NCI-H2171 (cell line): ENCODE measurements around the gene PAPOLG.
"Not testable (repeated sequence)": the region's sequence is repeated elsewhere in the genome, so short reads cannot be mapped to it uniquely, and the experiment has no call there.

Source experiments
- DNase-seq: peaks from one replicate; lab custom pipeline; 2025; lab: John Stamatoyannopoulos, UW

The PAPOLG gene

DNA sequence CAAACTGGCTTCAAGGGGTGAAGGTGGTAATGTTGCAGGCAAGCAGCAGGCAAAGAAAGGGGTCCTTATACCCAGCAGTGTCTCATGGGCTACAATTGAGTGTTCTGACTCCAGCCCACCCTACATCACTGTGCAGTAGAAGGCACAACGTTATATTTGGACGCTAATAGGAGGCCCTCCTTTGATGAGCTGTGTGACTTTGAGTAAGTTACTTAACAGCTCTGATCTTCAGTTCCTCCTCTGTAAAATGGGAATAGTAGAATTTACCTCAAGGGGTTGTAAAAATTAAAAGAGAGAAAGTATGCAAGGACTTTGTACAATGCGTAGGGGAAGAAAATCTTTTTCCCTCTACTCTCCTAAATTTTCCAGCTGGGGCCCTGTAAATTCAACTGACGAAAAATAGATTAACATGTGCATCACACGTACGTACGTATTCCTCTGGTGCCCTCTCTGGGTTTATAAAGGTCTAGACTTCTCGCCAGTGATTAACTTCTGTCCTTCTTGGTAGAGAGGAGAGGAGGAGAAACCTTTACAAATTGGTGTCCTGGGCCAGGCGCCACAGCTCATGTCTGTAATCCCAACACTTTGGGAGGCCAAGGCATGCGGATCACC is 67.7 kb downstream of the PAPOLG start:
- no peak for DNase-seq

DNA sequence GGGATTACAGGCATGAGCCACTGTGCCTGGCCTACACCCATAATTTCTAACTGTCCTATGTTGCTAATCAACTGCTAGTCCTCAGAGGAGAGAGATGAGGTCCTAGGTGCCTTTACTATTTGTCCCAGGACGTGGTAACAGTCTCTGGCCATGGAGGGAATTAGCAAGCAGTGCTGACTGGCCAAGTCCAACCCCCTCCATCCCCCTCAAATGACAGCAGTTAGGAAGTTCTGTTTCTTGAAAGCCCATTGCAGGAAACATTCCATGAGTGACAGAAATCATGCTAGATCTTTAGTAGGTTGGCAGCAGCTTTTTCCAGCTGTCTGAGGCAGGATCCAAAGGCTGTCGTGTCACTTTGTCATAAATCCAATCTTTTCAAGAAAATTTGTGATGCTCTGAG is 69.6 kb downstream of the PAPOLG start:
- DNase-seq = no peak

DNA sequence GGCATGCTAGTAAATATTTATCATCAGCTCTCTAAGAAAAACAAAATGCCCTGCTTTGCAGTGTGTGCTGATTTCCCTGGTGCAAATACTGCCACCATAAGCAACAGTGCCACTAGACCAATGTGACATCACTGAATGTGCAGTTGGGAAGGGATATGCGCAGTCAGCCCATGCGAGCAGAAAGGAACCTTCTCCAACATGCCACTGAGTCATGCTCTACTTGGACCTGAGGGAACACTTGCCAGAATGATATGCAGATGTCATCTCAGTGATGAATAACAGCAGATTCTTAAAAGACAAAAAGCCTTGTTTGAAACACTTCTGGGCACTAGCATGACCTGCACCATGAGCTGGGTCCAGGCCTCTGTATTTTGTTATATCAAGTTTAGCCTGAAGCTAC is 70.0 kb downstream of the PAPOLG start:
- DNase-seq = no peak

DNA sequence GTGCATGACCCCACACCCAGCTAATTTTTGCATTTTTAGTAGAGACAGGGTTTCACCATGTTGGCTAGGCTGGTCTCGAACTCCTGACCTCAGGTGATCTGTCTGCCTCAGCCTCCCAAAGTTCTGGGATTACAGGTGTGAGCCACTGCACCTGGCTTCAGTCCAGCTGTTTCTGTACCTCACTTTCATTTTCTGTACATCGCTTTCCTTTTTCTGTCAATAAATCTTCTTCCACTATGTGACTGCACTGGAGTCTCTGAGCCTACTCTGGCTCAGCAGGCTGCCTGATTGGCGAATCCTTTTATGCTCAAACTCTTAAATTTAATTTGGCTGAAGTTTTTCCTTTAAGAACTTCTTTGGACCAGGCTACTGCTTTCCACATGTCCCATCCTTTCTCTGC is 70.8 kb downstream of the PAPOLG start:
- not testable (repeated sequence) for DNase-seq

DNA sequence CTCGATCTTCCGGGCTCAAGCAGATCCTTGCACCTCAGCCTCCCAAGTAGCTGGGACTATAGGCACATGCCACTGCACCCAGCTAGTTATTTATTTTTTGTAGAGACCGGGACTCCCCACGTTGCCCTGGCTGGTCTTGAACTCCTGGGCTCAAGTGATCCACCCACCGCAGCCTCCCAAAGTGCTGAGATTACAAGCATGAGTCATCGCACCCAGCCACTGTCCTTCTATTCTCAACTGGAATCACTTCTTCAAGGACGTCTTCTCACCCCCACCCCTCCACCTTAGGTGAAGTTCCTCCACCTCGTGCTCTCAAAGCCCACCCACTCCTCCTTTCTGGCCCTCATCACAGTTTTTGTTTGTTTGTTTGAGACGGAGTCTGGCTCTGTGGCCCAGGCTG is 71.3 kb downstream of the PAPOLG start:
- no peak for DNase-seq

DNA sequence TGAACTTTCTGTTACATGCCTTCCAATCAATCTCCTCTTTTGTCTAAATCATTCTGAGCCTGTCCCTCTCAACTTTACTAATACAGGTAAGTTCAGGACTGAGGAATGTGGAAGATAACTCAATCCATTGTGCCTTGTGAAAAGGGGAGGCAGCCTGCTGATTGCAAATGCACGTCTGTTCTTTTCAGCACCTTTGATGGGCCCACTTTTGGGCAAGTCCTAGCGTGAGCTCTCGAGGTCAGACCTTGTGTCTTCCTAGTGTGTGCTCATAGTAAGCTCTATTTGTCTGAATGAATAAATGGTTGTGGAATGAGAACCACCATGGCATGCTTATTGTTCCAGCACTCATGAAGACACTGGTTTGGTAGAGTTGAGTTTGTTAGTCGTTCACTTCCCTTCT is 74.9 kb downstream of the PAPOLG start:
- DNase-seq = no peak

DNA sequence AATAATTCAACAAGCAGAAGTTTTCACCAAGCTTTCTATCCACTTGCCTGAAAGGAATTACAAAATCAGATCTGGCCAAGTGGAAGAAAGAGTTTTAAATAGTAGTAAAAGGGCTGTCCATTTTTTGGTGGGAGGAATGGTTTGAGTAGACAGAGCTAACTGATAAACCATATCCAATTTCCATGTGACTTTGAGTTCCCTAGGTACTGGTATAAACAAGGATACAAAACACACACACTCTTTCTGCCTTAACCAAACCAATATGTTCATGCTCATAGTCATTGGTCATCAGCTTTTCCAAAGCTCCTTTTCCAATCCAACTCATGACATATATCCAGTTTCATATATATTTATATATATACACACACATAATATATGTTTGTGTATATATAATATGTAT is 75.9 kb downstream of the PAPOLG start:
- no peak for DNase-seq

DNA sequence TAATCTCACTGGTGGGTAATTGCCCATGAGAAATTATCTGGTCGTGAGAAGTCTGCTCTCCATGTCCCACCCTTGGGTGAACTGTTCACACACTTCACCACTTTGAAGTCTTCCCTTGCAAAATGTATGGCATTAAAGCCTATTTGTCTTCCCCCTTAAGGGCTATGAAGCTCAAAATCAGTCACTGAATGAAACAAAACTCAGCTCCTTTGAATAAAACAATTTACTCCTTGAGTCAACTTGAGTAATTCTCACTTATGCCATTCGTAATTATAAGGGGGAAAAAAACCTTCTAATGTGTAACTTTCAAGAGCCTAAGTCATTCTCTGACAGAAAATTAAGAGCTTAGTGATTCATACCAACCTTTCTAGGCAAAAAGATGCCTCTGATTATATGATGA is 76.6 kb downstream of the PAPOLG start:
- no peak for DNase-seq

DNA sequence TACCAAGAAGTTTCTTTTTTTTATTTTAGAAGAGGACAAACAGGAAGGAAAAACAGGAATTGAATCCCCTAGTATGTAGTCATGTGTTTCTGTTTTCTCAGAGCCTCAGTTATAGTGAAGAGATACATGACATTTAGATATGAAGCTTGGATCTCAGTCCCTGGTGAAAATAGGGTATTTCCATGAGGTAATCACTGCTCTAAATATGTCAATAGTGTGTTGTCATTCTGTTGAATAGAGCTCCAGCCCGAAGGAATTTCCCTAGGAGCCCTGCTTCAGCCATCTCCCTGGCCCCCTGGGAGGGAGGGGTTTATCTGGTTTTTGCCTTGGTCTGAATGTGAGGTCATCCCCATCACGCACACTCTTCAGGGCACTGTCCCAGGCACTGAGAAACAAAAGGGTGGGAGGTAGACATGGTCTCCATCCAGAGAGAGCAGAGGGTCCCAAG is 78.2 kb downstream of the PAPOLG start:
- DNase-seq = no peak

DNA sequence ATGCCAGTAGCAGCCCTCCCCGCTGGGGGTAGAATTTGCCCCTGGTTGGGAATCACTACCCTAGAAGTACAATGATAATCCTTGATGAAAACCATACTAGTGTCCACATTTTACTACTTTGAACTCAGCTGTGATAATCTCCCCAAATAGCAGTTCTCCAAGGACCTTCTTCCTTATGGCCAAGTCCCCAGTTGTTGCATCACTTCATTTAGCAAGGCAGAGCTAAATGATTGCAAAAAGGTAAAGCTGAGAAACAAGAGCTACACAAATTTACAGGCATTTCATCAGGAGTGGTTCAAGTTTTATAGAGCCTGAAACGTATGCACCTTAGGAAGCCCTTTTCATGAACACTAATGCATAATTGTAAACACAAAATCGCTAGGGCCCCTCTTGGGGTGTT is 80.4 kb downstream of the PAPOLG start:
- no peak for DNase-seq

DNA sequence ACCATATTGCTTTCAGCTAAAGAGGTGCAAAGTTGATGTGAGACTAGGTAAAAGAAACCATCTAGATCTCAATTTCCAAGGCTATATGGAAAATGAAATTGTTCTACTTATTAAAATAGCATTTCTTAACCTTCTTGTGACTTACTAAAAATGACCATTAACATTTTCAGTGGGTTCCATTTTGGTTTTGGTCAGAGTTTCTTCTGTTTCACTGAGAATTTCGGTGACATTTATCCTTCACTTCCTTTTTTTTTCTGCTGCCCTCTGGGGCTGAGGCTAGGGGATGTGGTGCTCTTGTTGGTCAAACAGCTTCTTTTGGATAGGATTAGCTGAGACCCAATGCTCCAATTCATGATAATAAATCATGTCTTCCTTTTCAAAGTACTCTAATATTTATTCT is 81.1 kb downstream of the PAPOLG start:
- no peak for DNase-seq

DNA sequence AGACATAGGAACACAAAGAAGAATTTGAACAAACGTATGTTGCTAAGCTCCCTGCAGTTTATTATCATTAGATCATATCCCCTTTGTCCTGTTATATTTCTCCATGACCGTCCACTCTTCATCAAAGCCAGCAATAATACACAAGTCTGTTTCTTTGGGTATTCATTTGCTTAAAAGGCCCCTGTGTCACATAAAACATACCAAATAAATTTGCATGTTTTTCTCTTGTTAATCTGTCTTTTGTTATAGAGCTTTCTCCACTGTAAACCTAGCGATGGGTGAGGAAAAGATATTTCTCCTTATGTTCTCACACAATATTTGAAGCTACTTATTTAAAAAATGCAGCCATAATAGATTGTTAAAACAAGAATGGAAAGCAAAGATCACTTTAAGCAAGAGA is 82.4 kb downstream of the PAPOLG start:
- no peak for DNase-seq

DNA sequence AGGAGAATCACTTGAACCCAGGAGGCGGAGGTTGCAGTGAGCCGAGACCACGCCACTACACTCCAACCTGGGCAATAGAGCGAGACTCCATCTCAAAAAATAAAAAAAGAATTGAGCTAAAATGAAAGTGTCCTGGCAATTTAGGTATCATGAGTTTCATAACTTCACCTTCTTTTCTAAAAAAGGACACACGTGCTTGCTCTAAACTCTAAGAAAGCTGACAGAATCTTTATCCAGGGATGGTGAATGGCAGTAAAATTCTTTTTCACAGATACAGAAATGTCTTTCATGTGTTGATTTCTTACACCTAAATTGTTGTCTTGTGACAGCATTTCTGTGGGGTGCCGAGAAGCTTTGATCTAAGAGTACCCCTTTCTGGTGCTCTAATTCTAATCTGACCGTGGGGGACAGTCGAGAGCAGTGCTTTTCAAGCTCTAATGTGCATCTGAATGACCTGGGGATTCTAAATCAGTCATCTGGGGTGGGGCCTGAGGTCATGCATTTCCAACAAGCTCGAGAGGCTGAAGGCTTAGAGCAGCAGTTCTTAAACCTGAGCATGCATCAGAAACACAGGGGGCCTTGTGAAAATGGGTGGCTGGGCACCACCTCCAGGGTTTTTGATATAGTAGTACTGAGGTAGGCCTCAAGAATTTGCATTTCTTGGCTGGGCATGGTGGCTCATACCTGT is 83.2 kb downstream of the PAPOLG start:
- DNase-seq = no peak

DNA sequence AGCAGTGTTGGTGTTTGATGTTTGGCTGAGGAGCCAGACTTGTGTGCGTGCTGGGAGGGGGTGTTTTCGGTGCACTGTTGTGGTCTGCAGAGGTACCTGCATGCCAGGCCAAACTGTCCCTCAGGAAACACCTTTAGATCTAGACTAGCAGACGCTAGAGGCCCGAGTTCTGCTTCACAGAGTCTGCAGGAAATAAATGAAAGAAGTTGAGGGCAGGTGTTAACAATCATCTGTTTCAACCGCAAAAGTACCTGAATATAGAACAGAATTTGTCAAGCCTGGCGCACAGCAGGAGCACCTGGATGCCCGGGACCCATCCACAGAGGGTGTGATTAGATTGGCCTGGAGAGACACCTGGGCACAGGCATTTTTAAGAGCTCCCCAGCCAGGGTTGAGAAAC is 84.8 kb downstream of the PAPOLG start:
- no peak for DNase-seq

DNA sequence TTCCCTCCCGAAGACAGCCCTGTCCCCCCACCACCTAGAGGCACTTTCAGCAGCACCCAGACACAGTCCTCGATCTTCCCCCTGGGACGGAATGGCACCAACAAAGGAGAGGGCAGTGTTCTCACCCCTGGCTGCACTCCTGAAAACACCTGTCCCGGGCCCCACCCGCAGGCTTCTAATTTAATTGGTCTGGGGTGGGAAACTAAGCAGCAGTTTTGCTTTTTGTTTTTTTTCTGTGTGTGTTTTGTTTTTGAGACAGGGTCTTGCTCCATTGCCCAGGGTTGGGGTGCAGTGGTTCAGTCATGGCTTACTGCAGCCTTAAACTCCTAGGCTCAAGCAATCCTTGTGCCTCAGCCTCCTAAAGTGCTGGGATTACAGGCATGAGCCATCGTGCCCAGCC is 86.9 kb downstream of the PAPOLG start:
- no peak for DNase-seq

DNA sequence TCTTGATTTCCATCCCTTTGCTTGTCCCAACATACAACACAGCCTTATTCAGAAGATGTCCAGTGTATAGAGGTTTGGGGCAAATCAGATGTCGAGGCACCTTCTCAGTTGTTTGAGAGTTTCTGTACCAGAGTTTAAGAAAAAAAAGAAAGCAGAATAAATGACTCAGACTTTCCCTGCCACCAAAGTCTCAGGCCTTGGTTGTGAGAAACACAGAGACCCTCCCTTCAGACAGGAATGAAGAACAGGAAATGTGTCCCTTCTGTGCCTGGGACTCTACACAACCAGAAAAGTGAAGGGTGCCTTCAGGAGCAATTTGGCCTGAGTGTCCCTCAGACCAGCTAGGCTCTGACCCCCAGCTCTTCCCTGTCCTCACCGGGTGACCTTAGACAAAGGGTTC is 88.0 kb downstream of the PAPOLG start:
- no peak for DNase-seq

DNA sequence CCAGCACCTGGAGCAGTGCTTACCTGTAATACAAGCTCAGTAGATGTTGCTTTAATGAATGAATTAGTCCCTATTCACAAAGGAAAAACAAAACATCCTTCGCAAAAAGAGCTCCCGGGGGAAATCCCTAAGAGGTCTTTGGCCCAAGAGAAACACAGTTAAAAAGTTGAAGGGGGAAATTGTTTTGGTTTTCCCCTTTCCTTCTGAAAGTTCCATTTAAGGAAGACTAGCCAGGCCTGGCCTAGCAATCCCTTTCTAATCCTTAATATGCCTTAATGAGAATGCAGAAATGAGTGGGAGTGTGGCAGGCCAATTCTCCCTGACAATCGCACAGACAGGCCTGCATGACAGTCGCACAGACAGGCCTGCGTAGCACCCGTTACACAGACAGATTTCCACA is 91.8 kb downstream of the PAPOLG start:
- no peak for DNase-seq
